Ovary (tissue), 3 donors: ENCODE results near the gene HPS5.

Experiments used
- EP300 ChIP-seq: sonication (generic); formaldehyde crosslinking; IDR thresholded peaks from one replicate; pipeline ENCODE4 v1.6.1; 2017; ENCODE audit warnings: antibody characterized with exemption
- POLR2A ChIP-seq: fragments of 450-650 bp; IDR thresholded peaks from one replicate; pipeline ENCODE4 v1.6.1; 2017; ENCODE audit warnings: antibody characterized with exemption, mild to moderate bottlenecking, moderate library complexity
- TF ChIP-seq, protein P1 (sequence below), 3 donors: fragments of 450-650 bp in 2 of 3; fragments of 200-600 bp in 1 of 3; IDR thresholded peaks; one replicate each; pipeline versions ENCODE4 v1.5.1 to v1.8.0; 2016 to 2022; ENCODE audit warnings: antibody characterized with exemption in 3 of 3, mild to moderate bottlenecking in 1 of 3
- donor health status: DM: no; HTN: no; CAD: no.

DNA sequence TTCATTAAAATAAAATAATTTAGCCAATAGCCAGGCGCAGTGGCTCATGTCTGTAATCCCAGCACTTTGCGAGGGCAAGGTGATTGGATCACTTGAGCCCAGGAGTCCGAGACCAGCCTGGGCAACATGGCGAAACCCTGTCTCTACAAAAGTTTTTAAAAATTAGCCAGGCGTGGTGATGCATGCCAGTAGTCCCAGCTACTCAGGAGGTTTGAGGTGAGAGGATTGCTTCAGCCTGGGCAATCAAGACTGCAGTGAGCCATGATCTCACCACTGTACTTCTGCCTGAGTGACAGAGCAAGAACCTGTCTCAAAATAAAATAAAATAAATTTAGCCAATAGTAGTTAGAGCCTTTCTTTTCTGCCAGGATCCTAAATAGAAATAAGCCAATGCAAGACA lies 12.2 kb downstream of the HPS5 start:
- no peak for TF ChIP-seq POLR2A
- TF ChIP-seq, protein P1, sequence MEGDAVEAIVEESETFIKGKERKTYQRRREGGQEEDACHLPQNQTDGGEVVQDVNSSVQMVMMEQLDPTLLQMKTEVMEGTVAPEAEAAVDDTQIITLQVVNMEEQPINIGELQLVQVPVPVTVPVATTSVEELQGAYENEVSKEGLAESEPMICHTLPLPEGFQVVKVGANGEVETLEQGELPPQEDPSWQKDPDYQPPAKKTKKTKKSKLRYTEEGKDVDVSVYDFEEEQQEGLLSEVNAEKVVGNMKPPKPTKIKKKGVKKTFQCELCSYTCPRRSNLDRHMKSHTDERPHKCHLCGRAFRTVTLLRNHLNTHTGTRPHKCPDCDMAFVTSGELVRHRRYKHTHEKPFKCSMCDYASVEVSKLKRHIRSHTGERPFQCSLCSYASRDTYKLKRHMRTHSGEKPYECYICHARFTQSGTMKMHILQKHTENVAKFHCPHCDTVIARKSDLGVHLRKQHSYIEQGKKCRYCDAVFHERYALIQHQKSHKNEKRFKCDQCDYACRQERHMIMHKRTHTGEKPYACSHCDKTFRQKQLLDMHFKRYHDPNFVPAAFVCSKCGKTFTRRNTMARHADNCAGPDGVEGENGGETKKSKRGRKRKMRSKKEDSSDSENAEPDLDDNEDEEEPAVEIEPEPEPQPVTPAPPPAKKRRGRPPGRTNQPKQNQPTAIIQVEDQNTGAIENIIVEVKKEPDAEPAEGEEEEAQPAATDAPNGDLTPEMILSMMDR (IDR thresholded peaks at IDR 0.05), result no peak
- TF ChIP-seq EP300, result no peak
